Adipocyte (in vitro differentiated cells): ENCODE measurements around the gene APOM.

ENCODE experiments used
- DNase-seq: peaks from one replicate; pipeline ENCODE4 v3.0.0-alpha.2; 2015; ENCODE audit warnings: low read depth
- H3K27me3 ChIP-seq: replicated peaks from 2 replicates; pipeline ENCODE4 v1.7.0; 2013; ENCODE audit warnings: mild to moderate bottlenecking, low read length, moderate library complexity; ENCODE audit not compliant: control insufficient read depth, insufficient read depth
- H3K36me3 ChIP-seq: 2 replicates; pipeline ENCODE4 v1.7.0; 2013; ENCODE audit warnings: low read length, mild to moderate bottlenecking, moderate library complexity; ENCODE audit not compliant: control insufficient read depth, insufficient read depth, severe bottlenecking
- H3K4me1 ChIP-seq: 2 replicates; pipeline ENCODE4 v1.7.0; 2013; ENCODE audit warnings: mild to moderate bottlenecking, low read length, moderate library complexity; ENCODE audit not compliant: control insufficient read depth, insufficient read depth
- H3K4me3 ChIP-seq: 2 replicates; pipeline ENCODE4 v1.7.0; 2013; ENCODE audit warnings: mild to moderate bottlenecking, low read length, moderate library complexity
- H3K9ac ChIP-seq: 2 replicates; pipeline ENCODE4 v1.7.0; 2013; ENCODE audit warnings: mild to moderate bottlenecking, low read length, moderate library complexity
- H3K9me3 ChIP-seq: 2 replicates; pipeline ENCODE4 v1.7.0; 2013; ENCODE audit warnings: mild to moderate bottlenecking, low read length, moderate library complexity; ENCODE audit not compliant: control insufficient read depth

Gene APOM

GRCh38 chr6:31631681-31632278, 23.9 kb upstream of the APOM start:
- no peak for DNase-seq
- no peak overlapping the region for H3K4me3 ChIP-seq
- H3K36me3 ChIP-seq = peaks cover 100% of the 10 kb centered on the region
- H3K9ac ChIP-seq = no peak overlapping the region
- H3K9me3 ChIP-seq = no peaks in the 10 kb centered on the region
- peaks cover 7% of the 10 kb centered on the region for H3K4me1 ChIP-seq
- no peaks in the 10 kb centered on the region for H3K27me3 ChIP-seq

- DNase-seq = no peak
- H3K36me3 ChIP-seq = peaks cover 99% of the 10 kb centered on the region
- peaks cover 7% of the 10 kb centered on the region for H3K4me1 ChIP-seq
- no peaks in the 10 kb centered on the region for H3K27me3 ChIP-seq
- peak overlapping the region; percentile 12 for H3K9ac ChIP-seq
- no peak overlapping the region for H3K4me3 ChIP-seq
- no peaks in the 10 kb centered on the region for H3K9me3 ChIP-seq
These were observed 23.3 kb upstream of the APOM start for GRCh38 chr6:31632279-31632946.

GRCh38 chr6:31633447-31633846, 22.2 kb upstream of the APOM start:
- no peak for DNase-seq
- H3K4me3 ChIP-seq = no peak overlapping the region
- peaks cover 97% of the 10 kb centered on the region for H3K36me3 ChIP-seq
- H3K9me3 ChIP-seq = no peaks in the 10 kb centered on the region
- H3K27me3 ChIP-seq = no peaks in the 10 kb centered on the region
- peaks cover 7% of the 10 kb centered on the region for H3K4me1 ChIP-seq
- H3K9ac ChIP-seq = no peak overlapping the region

DNA sequence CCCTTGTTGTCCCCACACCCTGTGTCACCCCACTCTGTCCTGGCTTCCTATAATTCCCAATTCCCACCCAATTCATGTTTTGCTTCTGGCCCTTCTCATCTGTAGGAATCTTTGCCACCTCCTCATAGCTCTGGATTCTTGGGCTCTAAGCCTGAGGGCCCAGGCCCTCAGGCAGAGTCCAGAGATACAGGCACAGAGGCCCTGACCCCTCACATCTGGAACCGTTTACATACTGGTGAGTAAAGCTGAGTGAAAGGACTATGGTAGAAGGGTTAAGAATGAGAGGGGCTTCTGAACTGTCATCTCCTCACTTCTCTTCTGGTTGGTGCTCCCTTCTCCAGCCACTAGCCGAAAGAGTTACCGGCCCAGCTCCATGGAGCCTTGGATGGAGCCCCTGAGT, 21.6 kb upstream of the APOM start:
- H3K36me3 ChIP-seq = peaks cover 97% of the 10 kb centered on the region
- peak overlapping the region; percentile 37 for H3K9ac ChIP-seq
- no peak overlapping the region for H3K4me3 ChIP-seq
- DNase-seq = no peak
- H3K27me3 ChIP-seq = no peaks in the 10 kb centered on the region
- H3K9me3 ChIP-seq = no peaks in the 10 kb centered on the region
- peaks cover 11% of the 10 kb centered on the region for H3K4me1 ChIP-seq

DNA sequence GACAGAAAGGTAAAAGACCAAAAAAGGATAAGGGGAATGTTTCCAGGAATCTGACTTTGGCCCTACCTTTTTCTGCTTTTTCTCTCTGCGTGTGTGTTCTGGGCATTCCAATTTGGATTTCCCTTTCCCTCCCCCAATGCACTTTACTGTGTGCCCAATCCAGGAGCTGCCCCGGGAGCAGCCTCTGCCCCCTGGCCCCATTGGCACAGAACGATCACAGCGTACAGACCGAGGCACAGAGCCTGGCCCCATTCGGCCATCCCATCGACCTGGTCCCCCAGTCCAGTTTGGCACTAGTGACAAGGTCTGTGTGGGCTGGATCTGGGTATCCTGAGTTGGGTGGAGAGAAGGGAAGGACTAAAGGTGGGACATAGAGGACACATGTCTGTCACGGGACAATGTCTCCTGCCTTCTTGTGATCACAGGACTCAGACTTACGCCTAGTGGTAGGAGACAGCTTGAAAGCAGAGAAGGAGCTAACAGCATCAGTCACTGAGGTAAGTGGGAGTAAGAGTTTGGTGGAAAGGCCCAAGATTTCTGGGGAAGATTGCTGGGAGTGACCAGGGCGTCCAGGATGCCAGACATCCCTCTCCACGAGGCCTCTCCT, 20.6 kb upstream of the APOM start:
- peaks cover 19% of the 10 kb centered on the region for H3K4me1 ChIP-seq
- no peaks in the 10 kb centered on the region for H3K27me3 ChIP-seq
- no peak overlapping the region for H3K9ac ChIP-seq
- H3K36me3 ChIP-seq = peaks cover 97% of the 10 kb centered on the region
- DNase-seq = no peak
- H3K9me3 ChIP-seq = no peaks in the 10 kb centered on the region
- no peak overlapping the region for H3K4me3 ChIP-seq

DNA sequence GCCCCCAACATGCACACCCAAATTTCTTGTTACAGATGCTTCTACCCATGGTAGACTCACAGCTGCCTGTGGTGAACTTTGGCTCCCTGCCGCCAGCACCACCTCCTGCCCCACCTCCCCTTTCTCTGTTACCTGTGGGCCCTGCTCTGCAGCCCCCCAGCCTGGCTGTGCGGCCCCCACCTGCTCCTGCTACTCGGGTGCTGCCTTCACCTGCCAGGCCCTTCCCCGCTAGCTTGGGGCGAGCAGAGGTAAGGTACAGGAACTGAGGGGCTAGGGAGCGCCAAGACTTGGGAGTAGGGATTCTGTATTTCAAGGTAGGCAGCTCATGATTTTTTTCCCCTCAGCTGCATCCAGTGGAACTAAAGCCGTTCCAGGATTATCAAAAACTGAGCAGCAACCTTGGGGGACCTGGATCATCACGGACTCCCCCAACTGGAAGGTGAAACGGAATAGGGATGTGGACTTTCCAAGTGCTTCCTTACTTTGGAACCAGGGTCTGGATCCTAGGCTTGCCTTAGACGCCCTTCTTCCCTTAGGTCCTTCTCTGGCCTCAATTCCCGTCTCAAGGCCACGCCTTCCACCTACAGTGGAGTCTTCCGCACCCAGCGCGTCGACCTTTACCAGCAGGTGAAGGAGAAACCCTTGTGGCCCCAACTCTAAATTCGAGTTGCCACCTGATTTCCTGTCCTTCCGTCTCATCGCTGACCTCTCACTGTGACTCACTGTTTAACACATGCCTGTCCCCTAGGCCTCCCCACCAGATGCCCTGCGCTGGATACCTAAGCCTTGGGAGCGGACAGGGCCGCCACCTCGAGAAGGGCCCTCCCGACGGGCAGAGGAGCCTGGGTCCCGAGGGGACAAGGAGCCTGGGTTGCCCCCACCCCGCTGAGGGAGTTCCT, 18.7 kb upstream of the APOM start:
- Histone ChIP-seq H3K4me1 (peaks cover 21% of the 10 kb centered on the region), H3K36me3 (peaks cover 97% of the 10 kb centered on the region), H3K9ac (no peak overlapping the region), H3K9me3 (no peaks in the 10 kb centered on the region), H3K27me3 (no peaks in the 10 kb centered on the region), H3K4me3 (no peak overlapping the region)
- DNase-seq = no peak

DNA sequence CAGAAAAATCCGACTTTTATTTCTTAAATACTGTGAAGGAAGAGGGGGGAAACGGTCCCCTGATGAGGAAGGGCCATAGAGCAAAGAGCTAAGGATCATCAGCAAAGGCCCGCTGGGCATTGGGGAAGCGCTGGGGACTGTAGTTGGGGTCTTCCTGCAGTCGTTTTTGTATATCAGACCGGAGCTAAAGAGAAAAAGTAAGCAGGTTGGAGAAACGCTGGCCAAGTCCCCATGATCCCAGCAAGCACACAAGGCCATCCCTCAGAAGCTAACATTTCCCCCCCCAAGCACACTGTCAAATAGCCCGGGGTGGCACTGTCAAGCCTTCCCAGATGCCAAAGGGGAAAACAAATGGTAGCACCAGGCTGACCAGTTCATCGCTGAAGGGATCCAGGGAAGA, 16.7 kb upstream of the APOM start:
- Histone ChIP-seq H3K9me3 (no peaks in the 10 kb centered on the region), H3K36me3 (peaks cover 95% of the 10 kb centered on the region), H3K9ac (no peak overlapping the region), H3K27me3 (no peaks in the 10 kb centered on the region), H3K4me3 (no peak overlapping the region), H3K4me1 (peaks cover 21% of the 10 kb centered on the region)
- no peak for DNase-seq

GRCh38 chr6:31639449-31639861, 16.2 kb upstream of the APOM start:
- Histone ChIP-seq H3K4me3 (no peak overlapping the region), H3K4me1 (peaks cover 18% of the 10 kb centered on the region), H3K9ac (no peak overlapping the region), H3K36me3 (peaks cover 95% of the 10 kb centered on the region), H3K9me3 (no peaks in the 10 kb centered on the region), H3K27me3 (no peaks in the 10 kb centered on the region)
- DNase-seq = peak; percentile 23

GRCh38 chr6:31640612-31641011, 15.1 kb upstream of the APOM start:
- no peak for DNase-seq
- H3K27me3 ChIP-seq = no peaks in the 10 kb centered on the region
- no peaks in the 10 kb centered on the region for H3K9me3 ChIP-seq
- peaks cover 95% of the 10 kb centered on the region for H3K36me3 ChIP-seq
- H3K4me3 ChIP-seq = no peak overlapping the region
- peaks cover 13% of the 10 kb centered on the region for H3K4me1 ChIP-seq
- no peak overlapping the region for H3K9ac ChIP-seq

GRCh38 chr6:31641370-31641769, 14.3 kb upstream of the APOM start:
- Histone ChIP-seq H3K9me3 (no peaks in the 10 kb centered on the region), H3K27me3 (no peaks in the 10 kb centered on the region), H3K9ac (no peak overlapping the region), H3K36me3 (peaks cover 95% of the 10 kb centered on the region), H3K4me1 (peaks cover 13% of the 10 kb centered on the region), H3K4me3 (no peak overlapping the region)
- no peak for DNase-seq
